Measurements from ENCODE around the gene MEX3C. TPM values are rescaled to one million over a fixed set of nuclear protein-coding genes. Genes with fewer than 3 reads are reported as not detected.

The MEX3C gene
- total RNA-seq, 2 experiments from 2014 or later: 41.9 to 43.4 TPM

- Histone ChIP-seq H3K4me2 (ENCODE audit: low read length) (no peak overlapping the region), H3K9me2 (ENCODE audit: insufficient read depth, low read length) (no peaks in the 10 kb centered on the region), H3K9me3 (ENCODE audit: low read length) (no peaks in the 10 kb centered on the region), H3K79me2 (ENCODE audit: insufficient read depth, low read depth, low read length) (no peaks in the 10 kb centered on the region), H3K4me3 (ENCODE audit: low read depth, low read length, poor library complexity, severe bottlenecking) (no peak overlapping the region), H4K20me1 (ENCODE audit: insufficient read depth, low read length) (no peaks in the 10 kb centered on the region), H3K27ac (ENCODE audit: low read depth, low read length, poor library complexity, severe bottlenecking) (no peak overlapping the region), H3K36me3 (ENCODE audit: insufficient read depth, low read length) (no peaks in the 10 kb centered on the region), H3K4me1 (ENCODE audit: insufficient read depth, low read length, poor library complexity, severe bottlenecking) (no peaks in the 10 kb centered on the region), H2AFZ (ENCODE audit: low read length) (no peak overlapping the region)
- intact Hi-C loops (cut with micrococcal nuclease; ENCODE audit: unreplicated experiment): no loop called here
- TF ChIP-seq EZH2phosphoT487 (IDR thresholded peaks at IDR 0.05; ENCODE audit: borderline replicate concordance, low read depth, low read length) (no peak), CTCF (conservative IDR thresholded peaks at IDR 0.05; ENCODE audit: low read length) (no peak)
- DNase-seq (ENCODE audit: low spot score): no peak
- CTCF ChIA-PET (ENCODE audit: unreplicated experiment): no interaction called here
- BruUV-seq (replicated peaks): no TSS peak
- POLR2A ChIA-PET: interaction anchor here (0.5 kb wide), 1 partner anchor 398 kb away, joined by 3 read pairs; no protein-coding TSS in a partner anchor
Observed at GRCh38 chr18:51226587-51227350, 29.3 kb upstream of the MEX3C start.

GRCh38 chr18:51226068-51226467 is 28.6 kb upstream of the MEX3C start:
- H3K79me2 ChIP-seq (ENCODE audit: insufficient read depth, low read depth, low read length): no peaks in the 10 kb centered on the region
- ChIA-PET POLR2A (interaction anchor here (0.5 to 1.0 kb wide), 2 partner anchors 28 to 398 kb away, joined by 3 read pairs; no protein-coding TSS in a partner anchor), CTCF (ENCODE audit: unreplicated experiment) (no interaction called here)
- no peak overlapping the region for H3K4me3 ChIP-seq (ENCODE audit: low read depth, low read length, poor library complexity, severe bottlenecking)
- H3K36me3 ChIP-seq (ENCODE audit: insufficient read depth, low read length): no peaks in the 10 kb centered on the region
- no peak overlapping the region for H3K4me2 ChIP-seq (ENCODE audit: low read length)
- no peak for DNase-seq (ENCODE audit: low spot score)
- intact Hi-C loops (cut with micrococcal nuclease; ENCODE audit: unreplicated experiment): no loop called here
- no peaks in the 10 kb centered on the region for H3K9me2 ChIP-seq (ENCODE audit: insufficient read depth, low read length)
- H3K4me1 ChIP-seq (ENCODE audit: insufficient read depth, low read length, poor library complexity, severe bottlenecking): no peaks in the 10 kb centered on the region
- TF ChIP-seq EZH2phosphoT487 (IDR thresholded peaks at IDR 0.05; ENCODE audit: borderline replicate concordance, low read depth, low read length) (no peak), CTCF (conservative IDR thresholded peaks at IDR 0.05; ENCODE audit: low read length) (no peak)
- no TSS peak for BruUV-seq (replicated peaks)
- no peak overlapping the region for H3K27ac ChIP-seq (ENCODE audit: low read depth, low read length, poor library complexity, severe bottlenecking)
- H3K9me3 ChIP-seq (ENCODE audit: low read length): no peaks in the 10 kb centered on the region
- H4K20me1 ChIP-seq (ENCODE audit: insufficient read depth, low read length): no peaks in the 10 kb centered on the region
- no peak overlapping the region for H2AFZ ChIP-seq (ENCODE audit: low read length)

GRCh38 chr18:51212606-51213005 is 15.1 kb upstream of the MEX3C start:
- POLR2A ChIA-PET: no interaction called here
- H3K4me1 ChIP-seq (ENCODE audit: insufficient read depth, low read length, poor library complexity, severe bottlenecking): no peaks in the 10 kb centered on the region
- H3K4me2 ChIP-seq (ENCODE audit: low read length): no peak overlapping the region
- H3K4me3 ChIP-seq (ENCODE audit: low read depth, low read length, poor library complexity, severe bottlenecking): no peak overlapping the region
- no peaks in the 10 kb centered on the region for H3K9me3 ChIP-seq (ENCODE audit: low read length)
- no peaks in the 10 kb centered on the region for H4K20me1 ChIP-seq (ENCODE audit: insufficient read depth, low read length)
- no peak overlapping the region for H2AFZ ChIP-seq (ENCODE audit: low read length)
- CTCF ChIA-PET (ENCODE audit: unreplicated experiment): no interaction called here
- no peak for DNase-seq (ENCODE audit: low spot score)
- H3K79me2 ChIP-seq (ENCODE audit: insufficient read depth, low read depth, low read length): no peaks in the 10 kb centered on the region
- BruUV-seq (replicated peaks): no TSS peak
- TF ChIP-seq EZH2phosphoT487 (IDR thresholded peaks at IDR 0.05; ENCODE audit: borderline replicate concordance, low read depth, low read length) (no peak), CTCF (conservative IDR thresholded peaks at IDR 0.05; ENCODE audit: low read length) (no peak)
- no peak overlapping the region for H3K27ac ChIP-seq (ENCODE audit: low read depth, low read length, poor library complexity, severe bottlenecking)
- H3K9me2 ChIP-seq (ENCODE audit: insufficient read depth, low read length): no peaks in the 10 kb centered on the region
- no peaks in the 10 kb centered on the region for H3K36me3 ChIP-seq (ENCODE audit: insufficient read depth, low read length)
- intact Hi-C loops (cut with micrococcal nuclease; ENCODE audit: unreplicated experiment): no loop called here
